Measurements from ENCODE around the gene CA12. TPM values are rescaled to one million over a fixed set of nuclear protein-coding genes. Genes with fewer than 3 reads are reported as not detected.
"Not testable (repeated sequence)": the region's sequence is repeated elsewhere in the genome, so short reads cannot be mapped to it uniquely, and the experiment has no call there.

Gene CA12
- 0.27 TPM for total RNA-seq
- long read RNA-seq: 0 reads

GRCh38 chr15:63381301-63382204 is at the start of gene CA12:
Gene CA12 (minus strand): TSS chr15:63381846. CDS start chr15:63381720, 126 bp downstream.
- intact Hi-C loops (cut with DNase I): no loop called here
- ATAC-seq (ENCODE audit: poor library complexity): peak; percentile 82
- DNase-seq: peak; percentile 51

- DNase-seq (no peak), ATAC-seq (ENCODE audit: poor library complexity) (no peak)
- intact Hi-C loops (cut with DNase I): no loop called here
Measured at GRCh38 chr15:63430766-63431451, 49.3 kb upstream of the CA12 start.

- intact Hi-C loops (cut with DNase I): no loop called here
- DNase-seq: no peak
- no peak for ATAC-seq (ENCODE audit: poor library complexity)
Measured at GRCh38 chr15:63426552-63426951, 44.9 kb upstream of the CA12 start.

- ATAC-seq (ENCODE audit: poor library complexity) (no peak), DNase-seq (no peak)
- intact Hi-C loops (cut with DNase I): no loop called here
Measured at GRCh38 chr15:63425426-63425985, 43.9 kb upstream of the CA12 start.

- ATAC-seq (ENCODE audit: poor library complexity) (no peak), DNase-seq (no peak)
- intact Hi-C loops (cut with DNase I): no loop called here
Measured at GRCh38 chr15:63422891-63423590, 41.4 kb upstream of the CA12 start.

DNA sequence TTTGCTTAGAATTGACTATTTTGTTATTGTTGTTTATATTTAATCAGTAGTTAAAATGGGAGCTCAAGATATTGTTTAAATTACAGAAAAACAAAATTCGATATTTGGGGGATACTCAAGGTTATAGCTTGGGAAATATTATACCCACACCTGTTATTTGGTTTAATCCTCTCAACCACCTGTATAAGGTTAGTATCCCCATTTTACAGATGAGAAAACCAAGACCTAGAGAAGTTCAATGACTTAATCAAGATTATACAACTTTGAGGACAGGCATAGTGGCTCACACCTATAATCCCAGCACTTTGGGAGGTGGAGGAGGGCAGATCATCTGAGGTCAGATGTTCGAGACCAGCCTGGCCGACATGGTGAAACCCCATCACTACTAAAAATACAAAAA is 39.8 kb upstream of the CA12 start:
- intact Hi-C loops (cut with DNase I): no loop called here
- no peak for ATAC-seq (ENCODE audit: poor library complexity)
- DNase-seq: no peak

DNA sequence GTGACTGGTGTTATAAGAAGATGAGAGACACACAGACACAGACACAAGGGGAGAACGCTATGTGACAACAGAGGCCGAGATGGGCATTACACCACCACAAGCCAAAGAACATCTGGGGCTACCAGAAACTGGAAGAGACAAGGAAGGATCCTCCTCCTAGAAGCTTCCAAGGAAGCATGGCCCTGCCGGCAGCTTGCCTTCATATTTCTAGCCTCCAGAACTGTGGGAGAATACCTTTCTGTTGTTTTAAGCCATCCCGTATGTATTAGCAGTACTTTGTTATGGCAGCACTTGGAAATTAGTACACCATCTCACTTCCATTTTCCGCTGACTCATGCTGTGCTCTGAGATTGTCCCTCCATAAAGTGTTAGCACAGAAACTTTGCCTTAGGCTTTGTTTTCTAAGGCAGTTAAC is 38.7 kb upstream of the CA12 start:
- ATAC-seq (ENCODE audit: poor library complexity) (no peak), DNase-seq (no peak)
- intact Hi-C loops (cut with DNase I): no loop called here

- intact Hi-C loops (cut with DNase I): no loop called here
- ATAC-seq (ENCODE audit: poor library complexity) (no peak), DNase-seq (no peak)
Measured at GRCh38 chr15:63418811-63419210, 37.2 kb upstream of the CA12 start.

DNA sequence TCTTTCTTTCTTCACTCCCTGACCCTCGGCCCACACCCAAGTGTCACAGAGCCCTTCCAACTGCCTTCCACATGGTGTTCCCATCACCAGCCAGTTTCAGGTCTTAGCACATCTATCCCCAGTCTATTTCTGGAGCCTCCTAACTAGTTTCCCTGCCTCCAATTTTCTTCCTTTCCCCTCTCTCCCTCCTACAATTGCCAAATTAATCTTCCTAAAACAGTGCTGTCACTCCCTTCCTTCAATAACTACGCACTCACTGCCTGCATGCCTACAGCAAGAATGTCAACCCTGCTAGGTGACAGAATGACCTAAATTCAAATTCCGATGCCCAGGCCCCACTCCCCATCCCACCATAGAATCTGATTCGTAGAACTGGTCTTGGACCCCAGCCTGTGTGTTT is 36.1 kb upstream of the CA12 start:
- DNase-seq: no peak

GRCh38 chr15:63417274-63417673 is 35.6 kb upstream of the CA12 start:
- DNase-seq; intact Hi-C loops (cut with DNase I); ATAC-seq (ENCODE audit: poor library complexity): not testable (repeated sequence)

More for the DNA sequence above, 36.1 kb upstream of the CA12 start:
- no peak for ATAC-seq (ENCODE audit: poor library complexity)
- intact Hi-C loops (cut with DNase I): no loop called here

DNA sequence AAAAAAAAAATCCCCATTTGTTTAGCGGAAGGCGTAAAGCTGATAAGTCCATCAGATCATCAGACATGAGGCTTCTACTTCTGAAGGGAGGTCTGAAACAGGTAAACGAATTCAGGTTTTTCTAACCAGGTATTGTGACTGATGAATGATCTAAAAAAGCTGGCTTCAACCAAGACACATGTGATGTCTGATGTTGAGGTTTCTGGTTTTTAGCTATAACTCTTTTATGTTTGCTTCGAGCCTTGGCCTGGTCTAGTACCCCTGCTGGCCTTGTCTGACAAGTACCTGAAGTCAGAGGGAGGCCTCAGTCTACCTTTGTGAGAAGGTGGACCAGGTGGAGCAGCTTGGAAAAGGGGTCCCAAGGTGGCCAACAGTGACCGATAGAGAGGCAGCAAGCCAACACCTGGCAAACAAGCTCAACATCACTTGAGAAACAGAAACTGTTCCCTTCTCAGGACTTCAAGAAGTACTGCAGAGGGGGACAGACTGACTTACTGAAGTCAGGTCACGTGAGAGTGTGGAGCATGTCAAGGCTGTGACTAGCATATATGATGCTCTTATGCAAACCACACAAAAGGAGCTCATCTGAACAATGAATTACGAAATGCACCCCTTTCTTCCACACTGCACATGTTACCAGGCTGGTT is 33.0 kb upstream of the CA12 start:
- intact Hi-C loops (cut with DNase I): no loop called here
- ATAC-seq (ENCODE audit: poor library complexity): no peak
- DNase-seq: no peak

GRCh38 chr15:63412551-63412950 is 30.9 kb upstream of the CA12 start:
- DNase-seq: no peak
- intact Hi-C loops (cut with DNase I): no loop called here
- ATAC-seq (ENCODE audit: poor library complexity): no peak

DNA sequence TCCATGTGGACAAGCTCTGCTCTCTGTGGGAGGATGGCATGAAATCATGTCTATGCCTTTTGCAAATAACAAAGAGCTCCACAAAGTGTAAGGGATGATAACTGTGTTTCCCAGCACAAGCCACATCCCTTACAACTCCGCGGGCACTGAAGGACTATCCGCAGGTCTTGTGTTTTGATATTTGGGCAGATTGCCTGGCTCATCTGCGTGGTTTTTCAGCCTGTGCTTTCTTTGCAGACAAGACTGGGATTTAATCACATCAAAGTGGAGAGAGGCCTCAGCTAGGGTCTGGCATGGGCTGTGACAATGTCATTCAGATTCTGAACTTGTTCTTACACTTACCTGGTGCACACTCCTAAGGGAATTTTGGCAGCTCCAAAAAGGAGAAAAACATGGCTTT is 30.2 kb upstream of the CA12 start:
- ATAC-seq (ENCODE audit: poor library complexity): no peak
- DNase-seq: no peak
- intact Hi-C loops (cut with DNase I): no loop called here

- ATAC-seq (ENCODE audit: poor library complexity) (no peak), DNase-seq (no peak)
- intact Hi-C loops (cut with DNase I): no loop called here
Measured at GRCh38 chr15:63409179-63409578, 27.5 kb upstream of the CA12 start.

GRCh38 chr15:63408524-63408923 is 26.9 kb upstream of the CA12 start:
- DNase-seq (no peak), ATAC-seq (ENCODE audit: poor library complexity) (no peak)
- intact Hi-C loops (cut with DNase I): no loop called here

GRCh38 chr15:63407612-63408011 is 26.0 kb upstream of the CA12 start:
- no peak for ATAC-seq (ENCODE audit: poor library complexity)
- no peak for DNase-seq
- intact Hi-C loops (cut with DNase I): no loop called here

- no peak for ATAC-seq (ENCODE audit: poor library complexity)
- intact Hi-C loops (cut with DNase I): loop anchor here (2.0 kb wide), 1 partner anchor 115 kb away; no protein-coding TSS in a partner anchor
- no peak for DNase-seq
Measured at GRCh38 chr15:63405683-63406390, 24.2 kb upstream of the CA12 start.

DNA sequence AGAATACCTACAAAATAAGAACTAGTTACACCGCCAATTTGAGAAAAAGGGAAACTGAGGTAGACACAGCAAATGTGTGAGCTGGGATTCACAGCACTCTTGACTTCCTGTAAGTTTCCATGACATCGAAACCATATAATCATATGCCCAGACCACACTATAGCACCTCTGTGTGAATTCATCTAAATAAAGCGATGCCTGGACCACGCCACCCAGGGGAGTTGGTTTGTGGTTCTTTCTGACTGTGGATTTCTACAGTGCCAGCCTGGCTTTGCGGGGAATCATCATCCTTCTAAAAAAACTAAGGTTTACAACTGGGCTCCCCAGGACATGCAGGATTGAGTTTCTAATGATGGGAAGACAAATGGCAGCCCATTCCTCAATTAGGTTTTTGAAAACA is 23.5 kb upstream of the CA12 start:
- intact Hi-C loops (cut with DNase I): loop anchor here (2.0 kb wide), 1 partner anchor 114 kb away; no protein-coding TSS in a partner anchor
- DNase-seq: no peak

More for the DNA sequence above, 23.5 kb upstream of the CA12 start:
- no peak for ATAC-seq (ENCODE audit: poor library complexity)
